Endothelial cell of umbilical vein (primary cell): ENCODE measurements around the gene HES3. TPM values are rescaled to one million over a fixed set of nuclear protein-coding genes. Genes with fewer than 3 reads are reported as not detected.

ENCODE experiments used
- BruUV-seq: library from RNA; stranded (reverse); fragments of 400-500 nt; replicated peaks from 2 replicates; lab custom pipeline; 2021; lab: Mats Ljungman, UMichigan
- CTCF ChIA-PET: fragments of 300-600, 350-600 bp; sonication (Branson Sonifier 250); formaldehyde crosslinking; loops from one replicate; lab custom pipeline; 2021; ENCODE audit warnings: antibody characterized with exemption, inconsistent platforms; lab: Charles Lee
- POLR2A ChIA-PET: fragments of 300-600, 350-600 bp; sonication (Branson Sonifier 250); formaldehyde crosslinking; loops from one replicate; lab custom pipeline; 2021; ENCODE audit warnings: antibody characterized with exemption, inconsistent platforms; lab: Charles Lee
- DNase-seq: peaks from one replicate; pipeline ENCODE4 v3.0.0-alpha.2; 2011; ENCODE audit warnings: low read depth, low spot score
- FAIRE-seq: peaks from 2 replicates; lab custom pipeline; 2011; peaks lifted over from hg19 to GRCh38; lab: Jason Lieb, UNC
- H2AFZ ChIP-seq: 2 replicates; pipeline ENCODE4 v1.6.0; 2012; ENCODE audit warnings: low read depth, low read length, control low read depth, inconsistent platforms
- H3K27ac ChIP-seq: 2 replicates; pipeline ENCODE4 v1.5.1; 2011; ENCODE audit warnings: low read depth, mild to moderate bottlenecking, control low read depth, low read length, moderate library complexity; ENCODE audit not compliant: insufficient read depth
- H3K27me3 ChIP-seq, 2 experiments: 2 replicates each; pipeline versions ENCODE4 v1.6.0 to v1.6.1; 2011; ENCODE audit warnings: low read length in 2 of 2, mixed read lengths in 1 of 2; ENCODE audit not compliant: control insufficient read depth in 2 of 2, insufficient read depth in 2 of 2
- H3K36me3 ChIP-seq, 2 experiments: 2 replicates in 1 of 2; 3 replicates in 1 of 2; pipeline ENCODE4 v1.5.1; 2011; ENCODE audit warnings: low read length in 2 of 2, mild to moderate bottlenecking in 1 of 2, moderate library complexity in 1 of 2; ENCODE audit not compliant: control insufficient read depth in 2 of 2, insufficient read depth in 2 of 2; ENCODE audit errors: extremely low read depth in 1 of 2
- H3K4me1 ChIP-seq: 3 replicates; pipeline ENCODE4 v1.5.1; 2011; ENCODE audit warnings: mild to moderate bottlenecking, low read length; ENCODE audit not compliant: control insufficient read depth, insufficient read depth; ENCODE audit errors: extremely low read depth
- H3K4me2 ChIP-seq: 2 replicates; pipeline ENCODE4 v1.6.1; 2011; ENCODE audit warnings: low read length, control low read depth, mixed read lengths; ENCODE audit not compliant: insufficient read depth
- H3K4me3 ChIP-seq, 3 experiments: fragments of 200-600 bp in 1 of 3; sonication (generic), shearing (Covaris generic) in 1 of 3; replicated peaks in 1 of 3; 2 replicates each; pipeline ENCODE4 v1.5.1; 2011 to 2016; ENCODE audit warnings: control low read depth in 3 of 3, low read length in 3 of 3, mild to moderate bottlenecking in 2 of 3, inconsistent platforms in 1 of 3, low read depth in 1 of 3, moderate library complexity in 1 of 3; ENCODE audit not compliant: insufficient read depth in 1 of 3
- H3K79me2 ChIP-seq: 2 replicates; pipeline ENCODE4 v1.6.0; 2012; ENCODE audit warnings: low read length, inconsistent platforms; ENCODE audit not compliant: control insufficient read depth, insufficient read depth
- H3K9ac ChIP-seq: replicated peaks from 2 replicates; pipeline ENCODE3; 2011; ENCODE audit warnings: low read length, control low read depth; ENCODE audit not compliant: insufficient read depth; ENCODE audit errors: extremely low read depth
- H3K9me1 ChIP-seq: replicated peaks from 3 replicates; pipeline ENCODE4 v1.6.0; 2011; ENCODE audit warnings: mild to moderate bottlenecking, low read length; ENCODE audit not compliant: control insufficient read depth, insufficient read depth; ENCODE audit errors: extremely low read depth
- H3K9me3 ChIP-seq: replicated peaks from 2 replicates; pipeline ENCODE4 v1.5.1; 2012; ENCODE audit warnings: low read length, inconsistent platforms; ENCODE audit not compliant: control insufficient read depth, insufficient read depth
- H4K20me1 ChIP-seq: replicated peaks from 2 replicates; pipeline ENCODE3; 2011; ENCODE audit warnings: mild to moderate bottlenecking, low read length; ENCODE audit not compliant: control insufficient read depth, insufficient read depth; ENCODE audit errors: extremely low read depth
- CTCF ChIP-seq, 2 donors: IDR thresholded peaks; 1 replicate in 1 of 2; 2 replicates in 1 of 2; pipeline ENCODE4 v1.5.1; 2011; ENCODE audit warnings: low read length in 2 of 2, mild to moderate bottlenecking in 2 of 2, moderate library complexity in 2 of 2, control low read depth in 1 of 2, inconsistent platforms in 1 of 2, low read depth in 1 of 2; ENCODE audit not compliant: insufficient read depth in 1 of 2; ENCODE audit errors: extremely low read depth in 1 of 2
- EZH2 ChIP-seq: IDR thresholded peaks from 2 replicates; pipeline ENCODE4 v1.6.1; 2012; ENCODE audit warnings: borderline replicate concordance, low read depth, mild to moderate bottlenecking, moderate library complexity, low read length, inconsistent platforms; ENCODE audit not compliant: severe bottlenecking
- FOS ChIP-seq: IDR thresholded peaks from 2 replicates; pipeline ENCODE4 v1.6.1; 2011; ENCODE audit warnings: mild to moderate bottlenecking, low read length, moderate library complexity, borderline replicate concordance; ENCODE audit not compliant: insufficient read depth
- GATA2 ChIP-seq: IDR thresholded peaks from 2 replicates; pipeline ENCODE4 v1.7.0; 2011; ENCODE audit warnings: low read depth, mild to moderate bottlenecking, moderate library complexity, mixed read lengths, low read length; ENCODE audit not compliant: insufficient read length, insufficient read depth
- JUN ChIP-seq: IDR thresholded peaks from 2 replicates; pipeline ENCODE4 v1.6.1; 2011; ENCODE audit warnings: borderline replicate concordance, low read depth; ENCODE audit not compliant: insufficient read length, insufficient read depth
- MYC ChIP-seq: IDR thresholded peaks from one replicate; pipeline ENCODE4 v1.6.1; 2011; ENCODE audit warnings: mild to moderate bottlenecking, low read depth, low read length
- POLR2A ChIP-seq: IDR thresholded peaks from 2 replicates; pipeline ENCODE4 v1.6.1; 2012; ENCODE audit warnings: low read depth, mild to moderate bottlenecking, control low read depth, low read length
- POLR2AphosphoS5 ChIP-seq: IDR thresholded peaks from 2 replicates; pipeline ENCODE4 v1.6.1; 2012; ENCODE audit warnings: low read depth, mild to moderate bottlenecking, control low read depth, low read length, moderate library complexity; ENCODE audit not compliant: insufficient read depth
- dilution Hi-C: fragments of 300-500 bp; cut with MboI; formaldehyde crosslinking; loops from one replicate; pipeline ENCODE4 v1.15.0; 2019; ENCODE audit warnings: low sequenced_read_pairs; ENCODE audit not compliant: extremely low pct_ligation_motif_present
- intact Hi-C: fragments of 100-400 bp; cut with micrococcal nuclease; formaldehyde crosslinking; loops from one replicate; pipeline ENCODE4 v1.10.0; 2022
- polyA plus RNA-seq, 4 experiments: library from polyadenylated mRNA; depleted of rRNA in 3 of 4; stranded (reverse) in 3 of 4; unstranded in 1 of 4; fragments of >200 nt; gene quantifications; 2 replicates each; pipeline versions ENCODE4 v1.2.1 to v1.2.3, GENCODE V29; 2011 to 2012; ENCODE audit warnings: missing spikeins in 1 of 4
- total RNA-seq: library from RNA; stranded (reverse); gene quantifications from 2 replicates; pipeline ENCODE4 v1.2.3, GENCODE V29; 2021
- TF ChIP-seq, protein P1 (sequence below): IDR thresholded peaks from 2 replicates; pipeline ENCODE4 v1.6.1; 2011; ENCODE audit not compliant: insufficient read depth, insufficient read length

HES3 gene
- total and polyA plus RNA-seq, 2 donors (not counting 3 experiments of a cell fraction or from before 2014, with no cell fraction given), result not detected

DNA sequence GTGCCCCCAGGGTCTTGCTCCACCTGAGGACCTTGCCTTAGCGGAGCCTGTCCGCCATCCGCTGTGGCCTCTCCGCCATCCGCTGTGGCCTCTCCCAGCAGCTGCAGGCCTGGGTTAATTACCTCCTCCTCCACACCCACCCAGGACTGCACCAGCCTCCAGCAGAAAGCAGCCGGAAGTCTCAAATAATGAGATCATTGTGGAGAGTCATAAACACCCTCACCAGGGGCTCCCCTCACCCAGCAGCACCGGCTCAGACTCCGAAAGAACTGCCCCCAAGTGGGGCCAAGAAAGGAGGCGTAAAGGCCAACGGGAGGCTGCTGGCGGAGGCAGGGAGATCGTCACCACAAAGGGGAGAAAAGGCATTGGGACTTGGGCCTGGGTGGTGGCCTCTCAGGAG lies 27.6 kb downstream of the HES3 start:
- ChIA-PET POLR2A (no interaction called here), CTCF (no interaction called here)
- Histone ChIP-seq H3K4me3 (no peak overlapping the region), H3K9ac (no peak overlapping the region), H3K4me1 (no peaks in the 10 kb centered on the region), H3K36me3 (no peaks in the 10 kb centered on the region), H3K9me3 (no peaks in the 10 kb centered on the region), H3K9me1 (no peaks in the 10 kb centered on the region), H3K27me3 (no peaks in the 10 kb centered on the region), H3K4me2 (no peak overlapping the region), H2AFZ (no peak overlapping the region), H3K27ac (no peak overlapping the region), H3K79me2 (no peaks in the 10 kb centered on the region), H4K20me1 (no peaks in the 10 kb centered on the region)
- intact Hi-C loops (no loop called here), dilution Hi-C loops (no loop called here)
- DNase-seq (no peak), FAIRE-seq (no peak)
- BruUV-seq, result no TSS peak
- TF ChIP-seq JUN (no peak), POLR2A (no peak), POLR2AphosphoS5 (no peak), CTCF (IDR thresholded peaks at IDR 0.05; ENCODE audit: extremely low read depth in 1 of 2, insufficient read depth in 1 of 2, low read depth in 1 of 2, low read length in 2 of 2) (no peak), GATA2 (no peak), FOS (no peak), MYC (no peak), EZH2 (no peak)
- TF ChIP-seq, protein P1, sequence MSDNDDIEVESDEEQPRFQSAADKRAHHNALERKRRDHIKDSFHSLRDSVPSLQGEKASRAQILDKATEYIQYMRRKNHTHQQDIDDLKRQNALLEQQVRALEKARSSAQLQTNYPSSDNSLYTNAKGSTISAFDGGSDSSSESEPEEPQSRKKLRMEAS, result no peak
